NCI-H1105 treated with DMSO at 0.1 percent for 48 hours (cell line): ENCODE data around the gene LMNA.
"Not testable (repeated sequence)": the region's sequence is repeated elsewhere in the genome, so short reads cannot be mapped to it uniquely, and the experiment has no call there.

Experiments
- DNase-seq: peaks from one replicate; lab custom pipeline; 2025; lab: John Stamatoyannopoulos, UW

Gene LMNA

GRCh38 chr1:156104861-156105832 is 9.4 kb upstream of the LMNA start:
- DNase-seq = no peak

- DNase-seq = no peak
Observed at GRCh38 chr1:156106624-156107488, 7.7 kb upstream of the LMNA start.

- DNase-seq = no peak
Observed at GRCh38 chr1:156108057-156108456, 6.5 kb upstream of the LMNA start.

- no peak for DNase-seq
Observed at GRCh38 chr1:156108664-156109241, 5.8 kb upstream of the LMNA start.

GRCh38 chr1:156110252-156110651 is 4.3 kb upstream of the LMNA start:
- DNase-seq = no peak

GRCh38 chr1:156111355-156111962 is 3.1 kb upstream of the LMNA start:
- no peak for DNase-seq

- DNase-seq = no peak
Observed at GRCh38 chr1:156112276-156113137, 2.0 kb upstream of the LMNA start.

GRCh38 chr1:156113282-156113950 is 1.1 kb upstream of the LMNA start:
- DNase-seq = no peak

GRCh38 chr1:156114919-156115513 is 505 bp downstream of the LMNA start:
- DNase-seq = peak; percentile 34

GRCh38 chr1:156115514-156116374 is 1.2 kb downstream of the LMNA start:
- peak; percentile 20 for DNase-seq

GRCh38 chr1:156116731-156117130 is 2.2 kb downstream of the LMNA start:
- DNase-seq = not testable (repeated sequence)

- DNase-seq = no peak
Observed at GRCh38 chr1:156117414-156118176, 3.1 kb downstream of the LMNA start.

GRCh38 chr1:156118177-156118868 is 3.8 kb downstream of the LMNA start:
- no peak for DNase-seq

GRCh38 chr1:156119503-156120209 is 5.1 kb downstream of the LMNA start:
- DNase-seq = no peak

GRCh38 chr1:156120318-156120717 is 5.8 kb downstream of the LMNA start:
- no peak for DNase-seq

- DNase-seq = not testable (repeated sequence)
Observed at GRCh38 chr1:156121005-156121404, 6.5 kb downstream of the LMNA start.

GRCh38 chr1:156121457-156121856 is 6.9 kb downstream of the LMNA start:
- no peak for DNase-seq
